ENCODE results near the gene ILDR2.

ILDR2 gene

GRCh38 chr1:166874464-166874863, 100.9 kb downstream of the ILDR2 start:
- H3K27me3 Mint-ChIP-seq, result no peaks in the 10 kb centered on the region
- H3K4me1 Mint-ChIP-seq (ENCODE audit: low read depth), result peaks cover 64% of the 10 kb centered on the region
- DNase-seq, result no peak
- H3K36me3 Mint-ChIP-seq (ENCODE audit: low read depth), result peaks cover 38% of the 10 kb centered on the region
- H3K9me3 Mint-ChIP-seq, result peaks cover 4% of the 10 kb centered on the region
- peak overlapping the region; percentile 50 for H3K4me3 Mint-ChIP-seq
- no peak overlapping the region for H3K27ac Mint-ChIP-seq

DNA sequence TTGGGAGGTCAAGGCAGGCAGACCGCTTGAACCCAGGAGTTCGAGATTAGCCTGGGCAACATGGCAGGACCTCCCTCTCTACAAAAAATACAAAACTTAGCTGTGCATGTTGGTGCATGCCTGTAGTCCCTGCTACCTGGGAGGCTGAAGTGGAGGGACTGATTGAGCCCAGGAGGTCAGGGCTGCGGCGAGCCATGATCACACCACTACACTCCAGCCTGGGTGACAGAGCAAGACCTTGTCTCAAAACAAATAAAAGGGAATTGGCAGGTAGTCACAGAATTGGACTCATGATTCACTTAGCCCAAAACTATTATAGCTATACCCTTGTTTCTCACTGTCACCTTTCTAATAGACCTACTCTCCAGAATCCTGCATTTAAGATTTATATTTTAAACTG, 104.8 kb downstream of the ILDR2 start:
- H3K27ac Mint-ChIP-seq, result peak overlapping the region; percentile 8
- no peak overlapping the region for H3K4me3 Mint-ChIP-seq
- H3K27me3 Mint-ChIP-seq, result no peaks in the 10 kb centered on the region
- H3K9me3 Mint-ChIP-seq, result no peaks in the 10 kb centered on the region
- no peak for DNase-seq
- peaks cover 66% of the 10 kb centered on the region for H3K4me1 Mint-ChIP-seq (ENCODE audit: low read depth)
- H3K36me3 Mint-ChIP-seq (ENCODE audit: low read depth), result peaks cover 71% of the 10 kb centered on the region

GRCh38 chr1:166869318-166870099, 105.8 kb downstream of the ILDR2 start:
- Mint-ChIP-seq H3K4me1 (ENCODE audit: low read depth) (peaks cover 56% of the 10 kb centered on the region), H3K27ac (peak overlapping the region; percentile 56), H3K9me3 (no peaks in the 10 kb centered on the region), H3K27me3 (no peaks in the 10 kb centered on the region), H3K36me3 (ENCODE audit: low read depth) (peaks cover 73% of the 10 kb centered on the region), H3K4me3 (no peak overlapping the region)
- DNase-seq, result no peak

GRCh38 chr1:166868639-166869038, 106.7 kb downstream of the ILDR2 start:
- Mint-ChIP-seq H3K4me3 (no peak overlapping the region), H3K36me3 (ENCODE audit: low read depth) (peaks cover 78% of the 10 kb centered on the region), H3K27me3 (no peaks in the 10 kb centered on the region), H3K4me1 (ENCODE audit: low read depth) (peaks cover 51% of the 10 kb centered on the region), H3K27ac (peak overlapping the region; percentile 0), H3K9me3 (no peaks in the 10 kb centered on the region)
- no peak for DNase-seq

GRCh38 chr1:166865926-166866325, 109.4 kb downstream of the ILDR2 start:
- DNase-seq, result no peak
- Mint-ChIP-seq H3K27me3 (no peaks in the 10 kb centered on the region), H3K4me3 (no peak overlapping the region)

DNA sequence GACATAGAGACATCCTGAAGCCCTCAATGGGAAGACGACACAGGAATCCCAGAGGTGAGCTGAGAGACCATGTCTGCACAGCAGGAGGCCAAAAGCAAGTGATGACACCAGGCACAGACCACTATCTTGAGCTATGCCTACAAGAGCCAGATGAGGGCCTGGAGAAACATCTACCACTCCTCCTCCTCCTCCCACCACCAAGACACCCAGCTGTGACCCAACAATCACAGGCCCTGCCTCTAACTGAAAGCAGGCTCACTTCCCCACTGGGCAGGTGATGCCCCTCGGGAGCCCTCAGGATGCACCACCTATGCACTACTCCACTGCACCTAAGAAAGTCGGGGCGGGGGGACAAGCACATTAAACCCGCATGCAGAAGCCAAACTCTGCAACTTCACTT, 115.7 kb downstream of the ILDR2 start:
- no peaks in the 10 kb centered on the region for H3K27me3 Mint-ChIP-seq
- H3K36me3 Mint-ChIP-seq (ENCODE audit: low read depth), result peaks cover 98% of the 10 kb centered on the region
- H3K4me3 Mint-ChIP-seq, result no peak overlapping the region
- H3K4me1 Mint-ChIP-seq (ENCODE audit: low read depth), result peaks cover 15% of the 10 kb centered on the region
- no peaks in the 10 kb centered on the region for H3K9me3 Mint-ChIP-seq
- H3K27ac Mint-ChIP-seq, result peak overlapping the region; percentile 9
- DNase-seq, result no peak

More at GRCh38 chr1:166865926-166866325, 109.4 kb downstream of the ILDR2 start:
- Mint-ChIP-seq H3K9me3 (no peaks in the 10 kb centered on the region), H3K27ac (no peak overlapping the region), H3K4me1 (ENCODE audit: low read depth) (peaks cover 33% of the 10 kb centered on the region), H3K36me3 (ENCODE audit: low read depth) (peaks cover 87% of the 10 kb centered on the region)

DNA sequence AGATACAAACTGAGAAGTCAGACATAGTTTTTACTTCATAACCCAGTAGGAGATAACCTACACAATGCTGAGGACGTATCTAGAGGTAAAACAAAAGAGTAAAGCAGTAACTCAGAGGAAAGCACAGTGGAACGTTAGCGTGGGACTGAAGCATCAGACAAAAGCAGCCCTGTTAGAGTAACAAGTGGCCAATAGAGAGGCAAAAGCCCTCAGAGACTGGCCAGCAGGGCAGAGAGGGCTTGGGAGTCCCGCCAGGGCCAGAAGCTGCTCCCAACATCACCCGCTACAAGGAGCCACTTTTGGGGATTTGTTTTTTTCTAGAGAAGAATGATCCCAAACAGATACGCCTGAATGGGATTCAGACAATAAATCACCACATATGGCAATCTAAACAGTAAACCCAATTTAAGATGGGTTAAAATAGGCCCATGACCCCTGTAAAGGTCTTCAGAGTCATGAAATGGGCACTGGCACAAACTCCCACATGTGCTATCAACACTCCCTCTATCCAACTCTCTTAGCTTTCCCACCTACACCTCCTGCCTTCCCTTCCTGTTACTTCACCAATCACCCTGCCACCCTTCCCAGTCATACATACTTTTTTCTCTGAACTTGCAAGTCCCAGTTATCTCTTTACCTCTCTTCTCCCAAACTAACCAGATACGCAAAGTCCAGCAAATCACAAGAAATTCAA, 116.5 kb downstream of the ILDR2 start:
- Mint-ChIP-seq H3K27ac (peak overlapping the region; percentile 47), H3K4me3 (no peak overlapping the region), H3K9me3 (no peaks in the 10 kb centered on the region), H3K27me3 (no peaks in the 10 kb centered on the region), H3K36me3 (ENCODE audit: low read depth) (peaks cover 98% of the 10 kb centered on the region), H3K4me1 (ENCODE audit: low read depth) (peaks cover 19% of the 10 kb centered on the region)
- DNase-seq, result no peak
